Progenitor cell of endocrine pancreas (in vitro differentiated cells): ENCODE results near the gene NAPEPLD. TPM values are rescaled to one million over a fixed set of nuclear protein-coding genes. Genes with fewer than 3 reads are reported as not detected.
"Not testable (repeated sequence)": the region's sequence is repeated elsewhere in the genome, so short reads cannot be mapped to it uniquely, and the experiment has no call there.

Source experiments
- DNase-seq: peaks from one replicate; pipeline ENCODE4 v3.0.0; 2021; ENCODE audit warnings: low spot score; ENCODE audit not compliant: unreplicated experiment
- H3K27ac Mint-ChIP-seq: 2 replicates; pipeline ENCODE4 v1.8.0; 2021; ENCODE audit warnings: mild to moderate bottlenecking, moderate library complexity, mixed read lengths
- H3K27me3 Mint-ChIP-seq: 2 replicates; pipeline ENCODE4 v1.8.0; 2021; ENCODE audit warnings: mixed read lengths
- H3K36me3 Mint-ChIP-seq: 2 replicates; pipeline ENCODE4 v1.8.0; 2022; ENCODE audit warnings: mixed read lengths; ENCODE audit not compliant: insufficient read depth
- H3K4me1 Mint-ChIP-seq: 2 replicates; pipeline ENCODE4 v1.8.0; 2021; ENCODE audit warnings: low read depth, mixed read lengths
- H3K4me3 Mint-ChIP-seq: 2 replicates; pipeline ENCODE4 v1.8.0; 2021; ENCODE audit warnings: low read depth, mild to moderate bottlenecking, moderate library complexity, mixed read lengths
- H3K9me3 Mint-ChIP-seq: 2 replicates; pipeline ENCODE4 v1.8.0; 2021; ENCODE audit warnings: low read depth, mixed read lengths
- CTCF ChIP-seq: fragments of 200-600 bp; sonication (generic); IDR thresholded peaks from one replicate; pipeline ENCODE4 v1.5.0; 2021; ENCODE audit warnings: antibody characterized with exemption, mild to moderate bottlenecking; ENCODE audit not compliant: unreplicated experiment
- total RNA-seq: library from RNA; stranded (reverse); gene quantifications from 2 replicates; pipeline ENCODE4 v1.2.1, GENCODE V29; 2021

The NAPEPLD gene
- total RNA-seq, 1 donor from 2014 or later = 17.4 TPM

- H3K9me3 Mint-ChIP-seq = peaks cover 10% of the 10 kb centered on the region
- DNase-seq = no peak
- H3K4me1 Mint-ChIP-seq = peaks cover 1% of the 10 kb centered on the region
- H3K27ac Mint-ChIP-seq = no peak overlapping the region
- H3K36me3 Mint-ChIP-seq = peaks cover 20% of the 10 kb centered on the region
- no peaks in the 10 kb centered on the region for H3K27me3 Mint-ChIP-seq
- H3K4me3 Mint-ChIP-seq = no peak overlapping the region
- TF ChIP-seq CTCF = no peak
These were observed 80.2 kb downstream of the NAPEPLD start for GRCh38 chr7:103068414-103069403.

GRCh38 chr7:103065667-103066066 lies 83.2 kb downstream of the NAPEPLD start:
- Mint-ChIP-seq H3K27ac (no peak overlapping the region), H3K4me3 (no peak overlapping the region), H3K27me3 (no peaks in the 10 kb centered on the region), H3K9me3 (peaks cover 10% of the 10 kb centered on the region), H3K4me1 (peaks cover 5% of the 10 kb centered on the region), H3K36me3 (peaks cover 19% of the 10 kb centered on the region)
- peak; percentile 54 for TF ChIP-seq CTCF
- DNase-seq = peak; percentile 14

DNA sequence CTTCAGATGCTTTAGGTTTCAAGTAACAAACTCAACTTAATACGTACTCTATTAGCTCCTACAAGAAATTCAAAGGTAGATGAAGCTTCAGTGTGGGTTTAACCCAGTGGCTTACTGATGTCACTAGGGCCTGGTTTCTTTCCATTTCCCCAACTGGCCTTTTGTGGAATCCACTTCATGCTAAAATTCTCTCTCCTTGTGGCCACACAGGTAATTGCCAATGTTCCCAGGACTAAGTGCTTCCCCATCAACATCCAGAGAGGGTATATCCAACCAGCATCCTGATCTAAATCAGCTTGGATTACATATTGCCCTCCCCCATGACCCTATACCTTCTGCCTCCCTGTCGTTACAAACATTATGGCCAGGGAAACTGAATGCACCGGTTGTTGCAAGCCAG lies 85.0 kb downstream of the NAPEPLD start:
- H3K36me3 Mint-ChIP-seq = peaks cover 16% of the 10 kb centered on the region
- H3K27me3 Mint-ChIP-seq = no peaks in the 10 kb centered on the region
- H3K4me3 Mint-ChIP-seq = no peak overlapping the region
- TF ChIP-seq CTCF = no peak
- H3K4me1 Mint-ChIP-seq = peaks cover 7% of the 10 kb centered on the region
- peaks cover 10% of the 10 kb centered on the region for H3K9me3 Mint-ChIP-seq
- DNase-seq = no peak
- no peak overlapping the region for H3K27ac Mint-ChIP-seq

DNA sequence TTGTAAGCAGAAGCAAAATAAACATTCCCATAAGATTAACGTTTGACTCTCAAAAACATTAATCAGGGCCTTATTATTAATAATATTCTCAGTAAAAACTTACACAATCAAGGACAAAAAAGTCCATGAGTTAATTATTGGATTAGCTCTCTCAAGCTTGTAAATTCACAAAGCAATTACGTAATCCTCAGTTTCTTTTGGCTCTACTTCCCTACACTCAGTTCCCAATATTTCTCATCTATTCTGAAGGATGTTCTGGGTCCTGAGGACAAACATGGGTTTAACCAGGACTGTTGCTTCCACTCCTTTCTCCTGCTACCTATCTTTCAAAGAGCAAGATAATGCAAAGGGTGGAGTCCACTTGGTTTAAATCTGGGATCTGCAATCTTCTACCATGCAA lies 89.4 kb downstream of the NAPEPLD start:
- peaks cover 5% of the 10 kb centered on the region for H3K36me3 Mint-ChIP-seq
- DNase-seq = no peak
- no peak for TF ChIP-seq CTCF
- H3K4me3 Mint-ChIP-seq = no peak overlapping the region
- H3K4me1 Mint-ChIP-seq = peaks cover 20% of the 10 kb centered on the region
- H3K9me3 Mint-ChIP-seq = peaks cover 2% of the 10 kb centered on the region
- peaks cover 2% of the 10 kb centered on the region for H3K27me3 Mint-ChIP-seq
- no peak overlapping the region for H3K27ac Mint-ChIP-seq

- Mint-ChIP-seq H3K27me3 (peaks cover 3% of the 10 kb centered on the region), H3K36me3 (peaks cover 13% of the 10 kb centered on the region), H3K4me3 (no peak overlapping the region), H3K27ac (peak overlapping the region; percentile 2), H3K9me3 (peaks cover 7% of the 10 kb centered on the region), H3K4me1 (peaks cover 20% of the 10 kb centered on the region)
- DNase-seq = no peak
- no peak for TF ChIP-seq CTCF
These were observed 90.8 kb downstream of the NAPEPLD start for GRCh38 chr7:103058122-103058521.

DNA sequence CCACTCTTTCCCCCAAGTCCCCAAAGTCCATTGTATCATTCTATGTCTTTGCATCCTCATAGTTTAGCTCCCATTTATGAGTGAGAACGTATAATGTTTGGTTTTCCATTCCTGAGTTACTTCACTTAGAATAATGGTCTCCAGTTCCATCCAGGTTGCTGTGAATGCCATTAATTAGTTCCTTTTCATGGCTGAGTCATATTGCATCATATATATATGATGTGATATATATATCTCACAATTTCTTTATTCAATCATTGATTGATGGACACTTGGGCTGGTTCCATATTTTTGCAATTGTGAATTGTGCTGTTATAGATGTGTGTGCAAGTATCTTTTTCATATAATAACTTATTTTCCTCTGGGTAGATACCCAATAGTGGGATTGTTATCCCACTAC lies 92.9 kb downstream of the NAPEPLD start:
- not testable (repeated sequence) for H3K9me3 Mint-ChIP-seq, H3K27ac Mint-ChIP-seq, DNase-seq, H3K4me3 Mint-ChIP-seq, H3K27me3 Mint-ChIP-seq
- peaks cover 18% of the 10 kb centered on the region for H3K36me3 Mint-ChIP-seq
- peaks cover 16% of the 10 kb centered on the region for H3K4me1 Mint-ChIP-seq
